ENCODE measurements around the gene ZBTB11. TPM values are rescaled to one million over a fixed set of nuclear protein-coding genes. Genes with fewer than 3 reads are reported as not detected.
"Not testable (repeated sequence)": the region's sequence is repeated elsewhere in the genome, so short reads cannot be mapped to it uniquely, and the experiment has no call there.

The ZBTB11 gene
- total RNA-seq, 1 donor from 2014 or later: 22.8 TPM

GRCh38 chr3:101618726-101619125 is 58.2 kb downstream of the ZBTB11 start:
- no peak for DNase-seq
- no peak for ATAC-seq
- Histone ChIP-seq H3K27ac (no peak overlapping the region), H3K9me3 (no peaks in the 10 kb centered on the region), H3K4me1 (no peaks in the 10 kb centered on the region), H3K36me3 (no peaks in the 10 kb centered on the region), H3K27me3 (no peaks in the 10 kb centered on the region), H3K4me3 (no peak overlapping the region)
- intact Hi-C loops (cut with DNase I): no loop called here
- TF ChIP-seq CTCF (IDR thresholded peaks at IDR 0.05): no peak

- intact Hi-C loops (cut with DNase I): no loop called here
- no peaks in the 10 kb centered on the region for H3K9me3 ChIP-seq
- no peak overlapping the region for H3K4me3 ChIP-seq
- DNase-seq (no peak), ATAC-seq (no peak)
- no peaks in the 10 kb centered on the region for H3K36me3 ChIP-seq
- TF ChIP-seq CTCF (IDR thresholded peaks at IDR 0.05): no peak
- H3K4me1 ChIP-seq: no peaks in the 10 kb centered on the region
- no peaks in the 10 kb centered on the region for H3K27me3 ChIP-seq
- no peak overlapping the region for H3K27ac ChIP-seq
Measured at GRCh38 chr3:101617478-101617877, 59.5 kb downstream of the ZBTB11 start.

GRCh38 chr3:101615525-101615924 is 61.4 kb downstream of the ZBTB11 start:
- ATAC-seq (no peak), DNase-seq (no peak)
- H3K9me3 ChIP-seq: no peaks in the 10 kb centered on the region
- H3K36me3 ChIP-seq: no peaks in the 10 kb centered on the region
- intact Hi-C loops (cut with DNase I): no loop called here
- H3K4me1 ChIP-seq: no peaks in the 10 kb centered on the region
- H3K27me3 ChIP-seq: no peaks in the 10 kb centered on the region
- no peak overlapping the region for H3K4me3 ChIP-seq
- no peak overlapping the region for H3K27ac ChIP-seq
- no peak for TF ChIP-seq CTCF (IDR thresholded peaks at IDR 0.05)

GRCh38 chr3:101613014-101613413 is 63.9 kb downstream of the ZBTB11 start:
- not testable (repeated sequence) for DNase-seq

GRCh38 chr3:101611023-101611422 is 65.9 kb downstream of the ZBTB11 start:
- intact Hi-C loops (cut with DNase I): no loop called here

More at GRCh38 chr3:101613014-101613413, 63.9 kb downstream of the ZBTB11 start:
- H3K27ac ChIP-seq; H3K4me1 ChIP-seq; ATAC-seq; H3K36me3 ChIP-seq; H3K4me3 ChIP-seq; intact Hi-C loops (cut with DNase I); H3K9me3 ChIP-seq; H3K27me3 ChIP-seq: not testable (repeated sequence)

GRCh38 chr3:101605398-101605797 is 71.5 kb downstream of the ZBTB11 start:
- H3K27ac ChIP-seq; H3K4me3 ChIP-seq; ATAC-seq; H3K9me3 ChIP-seq; H3K4me1 ChIP-seq; H3K36me3 ChIP-seq; H3K27me3 ChIP-seq; DNase-seq; intact Hi-C loops (cut with DNase I): not testable (repeated sequence)

More at GRCh38 chr3:101611023-101611422, 65.9 kb downstream of the ZBTB11 start:
- Histone ChIP-seq H3K4me1 (no peaks in the 10 kb centered on the region), H3K27ac (no peak overlapping the region), H3K27me3 (no peaks in the 10 kb centered on the region), H3K9me3 (no peaks in the 10 kb centered on the region), H3K36me3 (no peaks in the 10 kb centered on the region), H3K4me3 (no peak overlapping the region)
- ATAC-seq (no peak), DNase-seq (no peak)
- no peak for TF ChIP-seq CTCF (IDR thresholded peaks at IDR 0.05)

- intact Hi-C loops (cut with DNase I): no loop called here
- no peaks in the 10 kb centered on the region for H3K27me3 ChIP-seq
- ATAC-seq (no peak), DNase-seq (no peak)
- H3K4me3 ChIP-seq: no peak overlapping the region
- H3K9me3 ChIP-seq: no peaks in the 10 kb centered on the region
- TF ChIP-seq CTCF (IDR thresholded peaks at IDR 0.05): no peak
- H3K4me1 ChIP-seq: no peaks in the 10 kb centered on the region
- H3K36me3 ChIP-seq: no peaks in the 10 kb centered on the region
- no peak overlapping the region for H3K27ac ChIP-seq
Measured at GRCh38 chr3:101603184-101603583, 73.7 kb downstream of the ZBTB11 start.

Measured in upper lobe of right lung (tissue), 1 donor.